H1 (cell line): ENCODE data around the gene CCNYL1. TPM values are rescaled to one million over a fixed set of nuclear protein-coding genes. Genes with fewer than 3 reads are reported as not detected.

Source experiments
- ATF3 ChIP-seq: IDR thresholded peaks from 2 replicates; pipeline ENCODE4 v1.6.1; 2011; ENCODE audit warnings: low read depth, mild to moderate bottlenecking, low read length; ENCODE audit not compliant: insufficient read depth
- CHD7 ChIP-seq: fragments of 300-600 bp; sonication (generic); IDR thresholded peaks from 2 replicates; pipeline ENCODE4 v1.7.1; 2012; ENCODE audit warnings: low read length, moderate library complexity, mild to moderate bottlenecking, inconsistent platforms; ENCODE audit not compliant: insufficient replicate concordance
- GABPA ChIP-seq: IDR thresholded peaks from 2 replicates; pipeline ENCODE4 v1.6.1; 2011; ENCODE audit warnings: mild to moderate bottlenecking, low read length, moderate library complexity, borderline replicate concordance; ENCODE audit not compliant: insufficient read depth
- HDAC6 ChIP-seq: IDR thresholded peaks from one replicate; pipeline ENCODE4 v1.7.1; 2012; ENCODE audit warnings: low read depth, mild to moderate bottlenecking, inconsistent platforms, low read length, moderate library complexity
- JUND ChIP-seq: IDR thresholded peaks from 2 replicates; pipeline ENCODE4 v1.6.1; 2011; ENCODE audit warnings: mild to moderate bottlenecking, improper control_type of control experiment, low read length
- KDM1A ChIP-seq: fragments of 200-600, 300-600 bp; sonication (generic); IDR thresholded peaks from 2 replicates; pipeline ENCODE4 v1.7.1; 2016; ENCODE audit warnings: mild to moderate bottlenecking, low read length, borderline replicate concordance
- MAFK ChIP-seq: IDR thresholded peaks from 2 replicates; pipeline ENCODE4 v1.6.1; 2012; ENCODE audit warnings: low read depth, mild to moderate bottlenecking, improper control_type of control experiment, low read length
- PHF8 ChIP-seq: fragments of 200-600 bp; sonication (generic); conservative IDR thresholded peaks from 2 replicates; pipeline ENCODE4 v1.7.1; 2012; ENCODE audit warnings: low read depth, mild to moderate bottlenecking, inconsistent platforms, low read length, moderate library complexity
- POU5F1 ChIP-seq: IDR thresholded peaks from 2 replicates; pipeline ENCODE4 v1.6.1; 2011; ENCODE audit warnings: low read depth, mild to moderate bottlenecking, low read length, moderate library complexity
- TAF7 ChIP-seq: optimal IDR thresholded peaks from 2 replicates; pipeline ENCODE3; 2011; ENCODE audit warnings: low read depth, mild to moderate bottlenecking, inconsistent platforms, low read length, moderate library complexity, borderline replicate concordance
- YY1 ChIP-seq: IDR thresholded peaks from 2 replicates; pipeline ENCODE4 v1.6.1; 2011; ENCODE audit warnings: low read depth, mild to moderate bottlenecking, low read length
- polyA plus RNA-seq, 7 experiments: library from polyadenylated mRNA; depleted of rRNA in 3 of 7; stranded (reverse) in 5 of 7; unstranded in 2 of 7; fragments of >200 nt in 5 of 7; fragments of 200-250 nt in 2 of 7; gene quantifications; 1 replicate in 5 of 7; 2 replicates in 1 of 7; 4 replicates in 1 of 7; pipeline versions ENCODE4 v1.2.1 to v1.2.3, GENCODE V29; 2011 to 2013; ENCODE audit warnings: missing spikeins in 2 of 7, mixed read lengths in 2 of 7
- total RNA-seq: library from RNA; stranded (reverse); fragmentation: NEBNext Ultra II Directional; extraction: Animal tissue kit (Norgen Biotek cat#: 25700); gene quantifications from 2 replicates; pipeline ENCODE4 v1.2.1, GENCODE V29; 2021

CCNYL1 gene
- total and polyA plus RNA-seq, 2 of the 8 experiments (the other 6 are each of a cell fraction or from before 2014, with no cell fraction given), result 13.3 to 35.4 TPM

- TF ChIP-seq CHD7 (no peak), YY1 (no peak), TAF7 (no peak), POU5F1 (no peak), PHF8 (no peak), JUND (no peak), ATF3 (no peak), HDAC6 (no peak), GABPA (no peak), MAFK (no peak), KDM1A (no peak)
Observed at GRCh38 chr2:207729465-207729998, 18.1 kb downstream of the CCNYL1 start (continued).
